WTC11 (cell line): ENCODE data around the gene MGAT4C. TPM values are rescaled to one million over a fixed set of nuclear protein-coding genes. Genes with fewer than 3 reads are reported as not detected.

Experiments
- ATAC-seq: fragments of 200-7000 bp; cut with Tn5 transposase; 2 replicates; pipeline ENCODE4 v1.10.0; 2021; ENCODE audit warnings: mild to moderate bottlenecking, moderate library complexity
- CTCF ChIA-PET: fragments of 300-600 bp; sonication (Branson Sonifier 250); formaldehyde crosslinking; loops from one replicate; lab custom pipeline; 2021; ENCODE audit warnings: antibody characterized with exemption; lab: Charles Lee
- POLR2A ChIA-PET: fragments of 350-600 bp; sonication (Branson Sonifier 250); formaldehyde crosslinking; loops from one replicate; lab custom pipeline; 2021; ENCODE audit warnings: antibody characterized with exemption; lab: Charles Lee
- DNase-seq: peaks from one replicate; pipeline ENCODE4 v3.0.0; 2021; ENCODE audit warnings: low spot score
- H3K27ac Mint-ChIP-seq: 2 replicates; pipeline ENCODE4 v1.8.0; 2021; ENCODE audit warnings: mixed read lengths
- H3K27me3 Mint-ChIP-seq: 2 replicates; pipeline ENCODE4 v1.8.0; 2021; ENCODE audit warnings: low read depth, mild to moderate bottlenecking, moderate library complexity, mixed read lengths
- H3K36me3 Mint-ChIP-seq: 2 replicates; pipeline ENCODE4 v1.8.0; 2021; ENCODE audit warnings: mixed read lengths
- H3K4me1 Mint-ChIP-seq: 2 replicates; pipeline ENCODE4 v1.8.0; 2022; ENCODE audit warnings: mixed read lengths
- H3K4me3 Mint-ChIP-seq: 2 replicates; pipeline ENCODE4 v1.8.0; 2021; ENCODE audit warnings: mild to moderate bottlenecking, moderate library complexity, mixed read lengths
- H3K9me3 Mint-ChIP-seq: 2 replicates; pipeline ENCODE4 v1.8.0; 2021; ENCODE audit warnings: mixed read lengths
- CREB1 ChIP-seq: sonication (generic); formaldehyde crosslinking; IDR thresholded peaks from 2 replicates; pipeline ENCODE4 v1.8.0; 2023; ENCODE audit warnings: mild to moderate bottlenecking, missing genetic modification reagents
- ESRRA ChIP-seq: sonication (generic); formaldehyde crosslinking; IDR thresholded peaks from 2 replicates; pipeline ENCODE4 v1.8.1; 2022; ENCODE audit warnings: mild to moderate bottlenecking, missing genetic modification reagents, borderline replicate concordance
- FOXP1 ChIP-seq: sonication (generic); formaldehyde crosslinking; IDR thresholded peaks from 2 replicates; pipeline ENCODE4 v1.8.0; 2022; ENCODE audit warnings: missing genetic modification reagents, mild to moderate bottlenecking, moderate library complexity, borderline replicate concordance
- IRF2 ChIP-seq: sonication (generic); formaldehyde crosslinking; IDR thresholded peaks from 2 replicates; pipeline ENCODE4 v1.8.0; 2022; ENCODE audit warnings: low read depth, missing genetic modification reagents, borderline replicate concordance
- NFE2L1 ChIP-seq: sonication (generic); formaldehyde crosslinking; IDR thresholded peaks from 2 replicates; pipeline ENCODE4 v1.8.1; 2023; ENCODE audit warnings: missing genetic modification reagents
- NR3C1 ChIP-seq: sonication (generic); formaldehyde crosslinking; conservative IDR thresholded peaks from 2 replicates; pipeline ENCODE4 v1.8.1; 2023; ENCODE audit warnings: low read depth, mild to moderate bottlenecking, missing genetic modification reagents
- RORB ChIP-seq: fragments of 250-450 bp; sonication (Bioruptor Pico); IDR thresholded peaks from 2 replicates; pipeline ENCODE4 v1.9.0; 2021; ENCODE audit warnings: mild to moderate bottlenecking
- TEAD4 ChIP-seq: sonication (generic); formaldehyde crosslinking; IDR thresholded peaks from 2 replicates; pipeline ENCODE4 v1.8.0; 2022; ENCODE audit warnings: mild to moderate bottlenecking, missing genetic modification reagents
- TP53 ChIP-seq: sonication (generic); formaldehyde crosslinking; IDR thresholded peaks from 2 replicates; pipeline ENCODE4 v1.8.1; 2023; ENCODE audit warnings: mild to moderate bottlenecking, missing genetic modification reagents
- ZNF138 ChIP-seq: sonication (generic); formaldehyde crosslinking; conservative IDR thresholded peaks from 2 replicates; pipeline ENCODE4 v1.8.1; 2022; ENCODE audit warnings: mild to moderate bottlenecking, moderate library complexity, missing genetic modification reagents
- ZNF263 ChIP-seq: sonication (generic); formaldehyde crosslinking; IDR thresholded peaks from 2 replicates; pipeline ENCODE4 v1.8.1; 2022; ENCODE audit warnings: low read depth, mild to moderate bottlenecking, moderate library complexity, missing genetic modification reagents
- ZNF423 ChIP-seq: fragments of 250-450 bp; sonication (Bioruptor Pico); IDR thresholded peaks from 2 replicates; pipeline ENCODE4 v2.1.2; 2022; ENCODE audit warnings: mild to moderate bottlenecking, moderate library complexity
- ZNF671 ChIP-seq: fragments of 250-450 bp; sonication (Bioruptor Pico); IDR thresholded peaks from 2 replicates; pipeline ENCODE4 v1.8.0; 2021; ENCODE audit warnings: mild to moderate bottlenecking
- total RNA-seq: library from RNA; stranded (reverse); gene quantifications from 3 replicates; pipeline ENCODE4 v1.2.3, GENCODE V29; 2021
- TF ChIP-seq, protein P1 (sequence below): sonication (generic); formaldehyde crosslinking; conservative IDR thresholded peaks from 2 replicates; pipeline ENCODE4 v1.8.1; 2023; ENCODE audit warnings: mild to moderate bottlenecking, low read depth, missing genetic modification reagents, moderate library complexity
- TF ChIP-seq, protein P2 (sequence below): sonication (generic); formaldehyde crosslinking; IDR thresholded peaks from 2 replicates; pipeline ENCODE4 v1.8.1; 2022; ENCODE audit warnings: mild to moderate bottlenecking, moderate library complexity, missing genetic modification reagents
- TF ChIP-seq, protein P3 (sequence below): sonication (generic); formaldehyde crosslinking; IDR thresholded peaks from 2 replicates; pipeline ENCODE4 v1.8.1; 2023; ENCODE audit warnings: mild to moderate bottlenecking, missing genetic modification reagents, borderline replicate concordance
- TF ChIP-seq, protein P4 (sequence below): sonication (generic); formaldehyde crosslinking; IDR thresholded peaks from 2 replicates; pipeline ENCODE4 v1.8.0; 2022; ENCODE audit warnings: mild to moderate bottlenecking, missing genetic modification reagents
- TF ChIP-seq, protein P5 (sequence below): sonication (generic); formaldehyde crosslinking; conservative IDR thresholded peaks from 2 replicates; pipeline ENCODE4 v1.8.1; 2022; ENCODE audit warnings: mild to moderate bottlenecking, missing genetic modification reagents
- TF ChIP-seq, protein P6 (sequence below): sonication (generic); formaldehyde crosslinking; IDR thresholded peaks from 2 replicates; pipeline ENCODE4 v1.8.1; 2023; ENCODE audit warnings: mild to moderate bottlenecking, missing genetic modification reagents, moderate library complexity
- TF ChIP-seq, protein P7 (sequence below): sonication (generic); formaldehyde crosslinking; IDR thresholded peaks from 2 replicates; pipeline ENCODE4 v1.8.0; 2023; ENCODE audit warnings: mild to moderate bottlenecking, missing genetic modification reagents
- TF ChIP-seq, protein P8 (sequence below): sonication (generic); formaldehyde crosslinking; IDR thresholded peaks from 2 replicates; pipeline ENCODE4 v1.8.0; 2023; ENCODE audit warnings: missing genetic modification reagents

The MGAT4C gene
- total RNA-seq, 1 experiment from 2014 or later: 4.8 TPM

DNA sequence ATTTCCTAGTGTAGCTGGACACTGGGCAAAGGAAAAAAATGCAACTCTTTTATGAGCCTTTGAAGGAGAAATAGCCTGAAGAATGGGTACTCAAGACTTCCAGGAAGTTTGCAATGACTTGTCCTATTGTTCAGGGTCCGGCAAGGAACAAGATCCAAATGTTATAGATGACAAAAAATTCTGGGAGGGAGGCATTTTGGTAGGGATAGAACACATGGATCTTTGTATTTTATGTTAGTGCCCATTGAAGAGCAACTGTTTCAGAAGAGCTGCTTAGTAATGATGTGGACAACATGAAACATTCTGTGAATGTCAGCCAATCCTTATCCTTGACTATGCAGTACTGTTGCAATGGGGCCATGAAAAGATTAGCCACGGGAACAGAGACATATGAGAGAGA lies 138.0 kb downstream of the MGAT4C start:
- Mint-ChIP-seq H3K36me3 (no peaks in the 10 kb centered on the region), H3K4me3 (no peak overlapping the region), H3K27me3 (no peaks in the 10 kb centered on the region)
- POLR2A ChIA-PET: no interaction called here
- ATAC-seq: no peak
- TF ChIP-seq ESRRA: no peak
- TF ChIP-seq, protein P1, sequence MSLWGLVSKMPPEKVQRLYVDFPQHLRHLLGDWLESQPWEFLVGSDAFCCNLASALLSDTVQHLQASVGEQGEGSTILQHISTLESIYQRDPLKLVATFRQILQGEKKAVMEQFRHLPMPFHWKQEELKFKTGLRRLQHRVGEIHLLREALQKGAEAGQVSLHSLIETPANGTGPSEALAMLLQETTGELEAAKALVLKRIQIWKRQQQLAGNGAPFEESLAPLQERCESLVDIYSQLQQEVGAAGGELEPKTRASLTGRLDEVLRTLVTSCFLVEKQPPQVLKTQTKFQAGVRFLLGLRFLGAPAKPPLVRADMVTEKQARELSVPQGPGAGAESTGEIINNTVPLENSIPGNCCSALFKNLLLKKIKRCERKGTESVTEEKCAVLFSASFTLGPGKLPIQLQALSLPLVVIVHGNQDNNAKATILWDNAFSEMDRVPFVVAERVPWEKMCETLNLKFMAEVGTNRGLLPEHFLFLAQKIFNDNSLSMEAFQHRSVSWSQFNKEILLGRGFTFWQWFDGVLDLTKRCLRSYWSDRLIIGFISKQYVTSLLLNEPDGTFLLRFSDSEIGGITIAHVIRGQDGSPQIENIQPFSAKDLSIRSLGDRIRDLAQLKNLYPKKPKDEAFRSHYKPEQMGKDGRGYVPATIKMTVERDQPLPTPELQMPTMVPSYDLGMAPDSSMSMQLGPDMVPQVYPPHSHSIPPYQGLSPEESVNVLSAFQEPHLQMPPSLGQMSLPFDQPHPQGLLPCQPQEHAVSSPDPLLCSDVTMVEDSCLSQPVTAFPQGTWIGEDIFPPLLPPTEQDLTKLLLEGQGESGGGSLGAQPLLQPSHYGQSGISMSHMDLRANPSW (CRISPR knock-in tag): no peak
- no peak for TF ChIP-seq IRF2
- no peak for TF ChIP-seq ZNF138
- TF ChIP-seq, protein P2, sequence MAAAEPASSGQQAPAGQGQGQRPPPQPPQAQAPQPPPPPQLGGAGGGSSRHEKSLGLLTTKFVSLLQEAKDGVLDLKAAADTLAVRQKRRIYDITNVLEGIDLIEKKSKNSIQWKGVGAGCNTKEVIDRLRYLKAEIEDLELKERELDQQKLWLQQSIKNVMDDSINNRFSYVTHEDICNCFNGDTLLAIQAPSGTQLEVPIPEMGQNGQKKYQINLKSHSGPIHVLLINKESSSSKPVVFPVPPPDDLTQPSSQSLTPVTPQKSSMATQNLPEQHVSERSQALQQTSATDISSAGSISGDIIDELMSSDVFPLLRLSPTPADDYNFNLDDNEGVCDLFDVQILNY: no peak
- TF ChIP-seq, all 79 proteins: peak for 0
- no peak for DNase-seq
- no peaks in the 10 kb centered on the region for H3K4me1 Mint-ChIP-seq
- H3K27ac Mint-ChIP-seq: no peak overlapping the region
- CTCF ChIA-PET: no interaction called here
- H3K9me3 Mint-ChIP-seq: no peaks in the 10 kb centered on the region

DNA sequence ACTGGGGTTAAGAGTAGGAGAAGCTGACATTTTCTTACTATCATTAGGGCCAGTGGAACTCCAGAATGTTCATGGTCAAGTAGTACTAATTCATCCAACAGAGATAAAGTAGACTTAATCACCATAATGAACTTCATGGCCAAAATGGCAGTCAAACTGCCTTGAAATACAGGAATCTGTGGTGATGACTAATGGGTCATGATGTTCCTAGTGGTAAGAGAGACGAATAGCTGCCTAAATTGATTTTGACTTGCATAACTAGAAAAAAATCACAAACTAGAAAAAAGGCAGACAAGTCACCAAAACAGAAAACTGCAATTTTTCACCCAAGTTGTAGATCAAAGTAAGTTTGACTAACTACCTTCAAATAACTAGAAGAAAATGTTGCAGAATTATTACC lies 138.5 kb downstream of the MGAT4C start:
- Mint-ChIP-seq H3K27me3 (no peaks in the 10 kb centered on the region), H3K27ac (no peak overlapping the region), H3K36me3 (no peaks in the 10 kb centered on the region), H3K9me3 (no peaks in the 10 kb centered on the region), H3K4me3 (no peak overlapping the region), H3K4me1 (no peaks in the 10 kb centered on the region)
- DNase-seq (no peak), ATAC-seq (no peak)
- CTCF ChIA-PET: no interaction called here
- no peak for TF ChIP-seq TEAD4
- TF ChIP-seq ZNF263: no peak
- TF ChIP-seq, protein P3, sequence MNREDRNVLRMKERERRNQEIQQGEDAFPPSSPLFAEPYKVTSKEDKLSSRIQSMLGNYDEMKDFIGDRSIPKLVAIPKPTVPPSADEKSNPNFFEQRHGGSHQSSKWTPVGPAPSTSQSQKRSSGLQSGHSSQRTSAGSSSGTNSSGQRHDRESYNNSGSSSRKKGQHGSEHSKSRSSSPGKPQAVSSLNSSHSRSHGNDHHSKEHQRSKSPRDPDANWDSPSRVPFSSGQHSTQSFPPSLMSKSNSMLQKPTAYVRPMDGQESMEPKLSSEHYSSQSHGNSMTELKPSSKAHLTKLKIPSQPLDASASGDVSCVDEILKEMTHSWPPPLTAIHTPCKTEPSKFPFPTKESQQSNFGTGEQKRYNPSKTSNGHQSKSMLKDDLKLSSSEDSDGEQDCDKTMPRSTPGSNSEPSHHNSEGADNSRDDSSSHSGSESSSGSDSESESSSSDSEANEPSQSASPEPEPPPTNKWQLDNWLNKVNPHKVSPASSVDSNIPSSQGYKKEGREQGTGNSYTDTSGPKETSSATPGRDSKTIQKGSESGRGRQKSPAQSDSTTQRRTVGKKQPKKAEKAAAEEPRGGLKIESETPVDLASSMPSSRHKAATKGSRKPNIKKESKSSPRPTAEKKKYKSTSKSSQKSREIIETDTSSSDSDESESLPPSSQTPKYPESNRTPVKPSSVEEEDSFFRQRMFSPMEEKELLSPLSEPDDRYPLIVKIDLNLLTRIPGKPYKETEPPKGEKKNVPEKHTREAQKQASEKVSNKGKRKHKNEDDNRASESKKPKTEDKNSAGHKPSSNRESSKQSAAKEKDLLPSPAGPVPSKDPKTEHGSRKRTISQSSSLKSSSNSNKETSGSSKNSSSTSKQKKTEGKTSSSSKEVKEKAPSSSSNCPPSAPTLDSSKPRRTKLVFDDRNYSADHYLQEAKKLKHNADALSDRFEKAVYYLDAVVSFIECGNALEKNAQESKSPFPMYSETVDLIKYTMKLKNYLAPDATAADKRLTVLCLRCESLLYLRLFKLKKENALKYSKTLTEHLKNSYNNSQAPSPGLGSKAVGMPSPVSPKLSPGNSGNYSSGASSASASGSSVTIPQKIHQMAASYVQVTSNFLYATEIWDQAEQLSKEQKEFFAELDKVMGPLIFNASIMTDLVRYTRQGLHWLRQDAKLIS (CRISPR knock-in tag): no peak
- TF ChIP-seq, protein P4, sequence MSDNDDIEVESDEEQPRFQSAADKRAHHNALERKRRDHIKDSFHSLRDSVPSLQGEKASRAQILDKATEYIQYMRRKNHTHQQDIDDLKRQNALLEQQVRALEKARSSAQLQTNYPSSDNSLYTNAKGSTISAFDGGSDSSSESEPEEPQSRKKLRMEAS (CRISPR knock-in tag): no peak
- TF ChIP-seq, protein P5, sequence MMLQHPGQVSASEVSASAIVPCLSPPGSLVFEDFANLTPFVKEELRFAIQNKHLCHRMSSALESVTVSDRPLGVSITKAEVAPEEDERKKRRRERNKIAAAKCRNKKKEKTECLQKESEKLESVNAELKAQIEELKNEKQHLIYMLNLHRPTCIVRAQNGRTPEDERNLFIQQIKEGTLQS (CRISPR knock-in tag): no peak
- TF ChIP-seq ZNF671 (CRISPR knock-in tag): no peak
- no peak for TF ChIP-seq NR3C1
- TF ChIP-seq RORB (CRISPR knock-in tag): no peak
- no peak for TF ChIP-seq TP53 (CRISPR knock-in tag)
- TF ChIP-seq, protein P6, sequence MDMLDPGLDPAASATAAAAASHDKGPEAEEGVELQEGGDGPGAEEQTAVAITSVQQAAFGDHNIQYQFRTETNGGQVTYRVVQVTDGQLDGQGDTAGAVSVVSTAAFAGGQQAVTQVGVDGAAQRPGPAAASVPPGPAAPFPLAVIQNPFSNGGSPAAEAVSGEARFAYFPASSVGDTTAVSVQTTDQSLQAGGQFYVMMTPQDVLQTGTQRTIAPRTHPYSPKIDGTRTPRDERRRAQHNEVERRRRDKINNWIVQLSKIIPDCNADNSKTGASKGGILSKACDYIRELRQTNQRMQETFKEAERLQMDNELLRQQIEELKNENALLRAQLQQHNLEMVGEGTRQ: no peak
- TF ChIP-seq, protein P7, sequence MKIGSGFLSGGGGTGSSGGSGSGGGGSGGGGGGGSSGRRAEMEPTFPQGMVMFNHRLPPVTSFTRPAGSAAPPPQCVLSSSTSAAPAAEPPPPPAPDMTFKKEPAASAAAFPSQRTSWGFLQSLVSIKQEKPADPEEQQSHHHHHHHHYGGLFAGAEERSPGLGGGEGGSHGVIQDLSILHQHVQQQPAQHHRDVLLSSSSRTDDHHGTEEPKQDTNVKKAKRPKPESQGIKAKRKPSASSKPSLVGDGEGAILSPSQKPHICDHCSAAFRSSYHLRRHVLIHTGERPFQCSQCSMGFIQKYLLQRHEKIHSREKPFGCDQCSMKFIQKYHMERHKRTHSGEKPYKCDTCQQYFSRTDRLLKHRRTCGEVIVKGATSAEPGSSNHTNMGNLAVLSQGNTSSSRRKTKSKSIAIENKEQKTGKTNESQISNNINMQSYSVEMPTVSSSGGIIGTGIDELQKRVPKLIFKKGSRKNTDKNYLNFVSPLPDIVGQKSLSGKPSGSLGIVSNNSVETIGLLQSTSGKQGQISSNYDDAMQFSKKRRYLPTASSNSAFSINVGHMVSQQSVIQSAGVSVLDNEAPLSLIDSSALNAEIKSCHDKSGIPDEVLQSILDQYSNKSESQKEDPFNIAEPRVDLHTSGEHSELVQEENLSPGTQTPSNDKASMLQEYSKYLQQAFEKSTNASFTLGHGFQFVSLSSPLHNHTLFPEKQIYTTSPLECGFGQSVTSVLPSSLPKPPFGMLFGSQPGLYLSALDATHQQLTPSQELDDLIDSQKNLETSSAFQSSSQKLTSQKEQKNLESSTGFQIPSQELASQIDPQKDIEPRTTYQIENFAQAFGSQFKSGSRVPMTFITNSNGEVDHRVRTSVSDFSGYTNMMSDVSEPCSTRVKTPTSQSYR (CRISPR knock-in tag): no peak
- TF ChIP-seq, protein P8, sequence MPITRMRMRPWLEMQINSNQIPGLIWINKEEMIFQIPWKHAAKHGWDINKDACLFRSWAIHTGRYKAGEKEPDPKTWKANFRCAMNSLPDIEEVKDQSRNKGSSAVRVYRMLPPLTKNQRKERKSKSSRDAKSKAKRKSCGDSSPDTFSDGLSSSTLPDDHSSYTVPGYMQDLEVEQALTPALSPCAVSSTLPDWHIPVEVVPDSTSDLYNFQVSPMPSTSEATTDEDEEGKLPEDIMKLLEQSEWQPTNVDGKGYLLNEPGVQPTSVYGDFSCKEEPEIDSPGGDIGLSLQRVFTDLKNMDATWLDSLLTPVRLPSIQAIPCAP (CRISPR knock-in tag): no peak
- TF ChIP-seq CREB1 (CRISPR knock-in tag): no peak
- no peak for TF ChIP-seq ZNF423
- no peak for TF ChIP-seq FOXP1 (CRISPR knock-in tag)
- TF ChIP-seq NFE2L1 (CRISPR knock-in tag): no peak
- POLR2A ChIA-PET: no interaction called here
